Calu3 (cell line): ENCODE measurements around the gene C18orf32. TPM values are rescaled to one million over a fixed set of nuclear protein-coding genes. Genes with fewer than 3 reads are reported as not detected.

Experiments used
- BruUV-seq: library from RNA; stranded (reverse); fragments of 400-500 nt; replicated peaks from 2 replicates; lab custom pipeline; 2021; lab: Mats Ljungman, UMichigan
- CTCF ChIA-PET: fragments of 300-600 bp; sonication (Branson Sonifier 250); formaldehyde crosslinking; loops from one replicate; lab custom pipeline; 2022; ENCODE audit warnings: antibody characterized with exemption; lab: Charles Lee
- DNase-seq: peaks from one replicate; pipeline ENCODE4 v3.0.0; 2022
- H3K27ac Mint-ChIP-seq: one replicate; pipeline ENCODE4 v1.8.0; 2022; ENCODE audit warnings: mixed read lengths; ENCODE audit not compliant: unreplicated experiment
- H3K27me3 Mint-ChIP-seq: one replicate; pipeline ENCODE4 v1.8.0; 2022; ENCODE audit warnings: mixed read lengths; ENCODE audit not compliant: unreplicated experiment
- H3K36me3 Mint-ChIP-seq: one replicate; pipeline ENCODE4 v1.8.0; 2022; ENCODE audit warnings: mild to moderate bottlenecking, moderate library complexity, mixed read lengths; ENCODE audit not compliant: insufficient read depth, unreplicated experiment
- H3K4me1 Mint-ChIP-seq: one replicate; pipeline ENCODE4 v1.8.0; 2022; ENCODE audit warnings: mild to moderate bottlenecking, low read depth, mixed read lengths; ENCODE audit not compliant: unreplicated experiment
- H3K4me3 Mint-ChIP-seq: one replicate; pipeline ENCODE4 v1.8.0; 2022; ENCODE audit warnings: mild to moderate bottlenecking, low read depth, moderate library complexity, mixed read lengths; ENCODE audit not compliant: unreplicated experiment
- H3K9me3 Mint-ChIP-seq: one replicate; pipeline ENCODE4 v1.8.0; 2022; ENCODE audit warnings: low read depth, mixed read lengths; ENCODE audit not compliant: unreplicated experiment
- intact Hi-C: fragments of 100-400 bp; cut with micrococcal nuclease; formaldehyde crosslinking; loops from one replicate; pipeline ENCODE4 v1.10.0; 2022; ENCODE audit not compliant: unreplicated experiment
- total RNA-seq: library from RNA; stranded (reverse); gene quantifications from 2 replicates; pipeline ENCODE4 v1.2.3, GENCODE V29; 2022
- TF ChIP-seq, protein P1 (sequence below): fragments of 200-600 bp; IDR thresholded peaks from one replicate; pipeline ENCODE4 v1.8.0; 2022; ENCODE audit warnings: antibody characterized with exemption; ENCODE audit not compliant: unreplicated experiment

The C18orf32 gene
- total RNA-seq, 1 experiment from 2014 or later: 57.8 TPM

DNA sequence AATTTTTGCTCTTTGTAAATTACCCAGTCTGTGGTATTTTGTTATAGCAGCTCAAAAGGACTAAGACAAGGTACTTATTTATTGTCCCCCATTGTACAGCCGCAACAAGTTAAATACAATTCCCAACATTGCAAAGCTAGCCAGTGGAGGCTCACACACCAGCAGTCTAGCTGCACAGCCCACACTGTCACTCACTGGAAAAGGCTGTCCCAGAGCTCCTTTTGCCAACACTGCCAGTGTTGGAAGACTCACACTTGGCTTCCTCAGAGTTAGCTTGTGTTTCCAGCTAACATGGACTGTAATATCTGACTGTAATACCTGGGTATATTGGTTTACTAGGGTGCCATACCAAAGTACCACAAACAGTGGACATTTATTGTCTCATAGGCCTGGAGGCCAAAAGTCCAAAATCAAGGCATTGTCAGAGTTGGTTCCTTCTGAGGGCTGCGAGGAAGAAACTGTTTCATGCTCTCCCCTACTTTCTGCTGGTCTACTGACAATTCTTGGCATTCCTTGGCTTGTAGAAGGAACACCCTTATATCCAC lies 19.9 kb downstream of the C18orf32 start:
- CTCF ChIA-PET: no interaction called here
- no peak overlapping the region for H3K27ac Mint-ChIP-seq

DNA sequence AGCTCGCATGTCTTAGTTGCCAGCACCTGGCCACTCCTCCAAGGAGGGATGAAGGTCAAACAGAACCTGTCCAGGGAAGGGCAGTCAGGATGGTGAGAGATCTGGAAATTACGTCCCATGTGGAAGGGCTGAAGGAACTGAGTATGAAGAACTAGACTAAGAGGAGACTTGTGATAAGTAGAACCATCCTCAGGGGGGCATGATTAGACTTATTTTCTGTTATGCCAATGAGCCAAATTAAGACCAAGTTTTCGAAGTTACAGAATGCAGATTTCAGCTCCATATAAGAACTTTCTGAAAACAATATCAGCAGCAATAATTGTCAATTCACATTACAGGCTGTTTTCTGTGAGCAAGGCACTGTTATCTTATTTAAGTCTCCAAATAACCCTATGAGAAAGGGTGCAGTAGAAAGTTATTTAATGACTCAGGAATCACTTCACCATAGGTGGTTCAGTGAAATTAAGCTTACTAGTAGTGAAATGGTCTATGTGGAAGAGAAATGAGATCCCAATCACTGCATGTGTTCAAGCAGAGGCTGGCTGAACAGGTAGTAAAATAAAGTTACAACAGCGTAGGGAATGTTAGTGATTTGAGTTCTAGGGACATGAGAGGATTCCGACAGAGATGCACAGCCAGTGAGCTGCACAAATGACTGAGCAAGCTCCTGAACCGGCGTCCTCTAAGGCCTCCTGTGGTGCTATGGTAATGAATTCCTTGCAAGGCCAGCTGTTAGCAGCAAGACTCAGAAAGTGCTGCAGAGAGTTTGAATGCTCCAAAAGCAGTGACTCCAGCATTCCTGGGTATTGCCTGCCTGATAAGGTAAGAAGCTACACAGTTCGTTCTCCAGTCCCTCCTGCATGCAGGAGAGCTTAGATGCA lies 22.1 kb downstream of the C18orf32 start:
- no peak overlapping the region for H3K27ac Mint-ChIP-seq
- H3K27me3 Mint-ChIP-seq: no peaks in the 10 kb centered on the region
- H3K4me1 Mint-ChIP-seq: peaks cover 9% of the 10 kb centered on the region
- TF ChIP-seq, protein P1, sequence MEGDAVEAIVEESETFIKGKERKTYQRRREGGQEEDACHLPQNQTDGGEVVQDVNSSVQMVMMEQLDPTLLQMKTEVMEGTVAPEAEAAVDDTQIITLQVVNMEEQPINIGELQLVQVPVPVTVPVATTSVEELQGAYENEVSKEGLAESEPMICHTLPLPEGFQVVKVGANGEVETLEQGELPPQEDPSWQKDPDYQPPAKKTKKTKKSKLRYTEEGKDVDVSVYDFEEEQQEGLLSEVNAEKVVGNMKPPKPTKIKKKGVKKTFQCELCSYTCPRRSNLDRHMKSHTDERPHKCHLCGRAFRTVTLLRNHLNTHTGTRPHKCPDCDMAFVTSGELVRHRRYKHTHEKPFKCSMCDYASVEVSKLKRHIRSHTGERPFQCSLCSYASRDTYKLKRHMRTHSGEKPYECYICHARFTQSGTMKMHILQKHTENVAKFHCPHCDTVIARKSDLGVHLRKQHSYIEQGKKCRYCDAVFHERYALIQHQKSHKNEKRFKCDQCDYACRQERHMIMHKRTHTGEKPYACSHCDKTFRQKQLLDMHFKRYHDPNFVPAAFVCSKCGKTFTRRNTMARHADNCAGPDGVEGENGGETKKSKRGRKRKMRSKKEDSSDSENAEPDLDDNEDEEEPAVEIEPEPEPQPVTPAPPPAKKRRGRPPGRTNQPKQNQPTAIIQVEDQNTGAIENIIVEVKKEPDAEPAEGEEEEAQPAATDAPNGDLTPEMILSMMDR: no peak
- H3K36me3 Mint-ChIP-seq: peaks cover 11% of the 10 kb centered on the region
- H3K4me3 Mint-ChIP-seq: no peak overlapping the region
- no peaks in the 10 kb centered on the region for H3K9me3 Mint-ChIP-seq
- no TSS peak for BruUV-seq
- DNase-seq: no peak
- intact Hi-C loops: no loop called here
- CTCF ChIA-PET: interaction anchor here (1.6 kb wide), 1 partner anchor 394 kb away, joined by 5 read pairs; no protein-coding TSS in a partner anchor

More for the DNA sequence above, 19.9 kb downstream of the C18orf32 start:
- H3K36me3 Mint-ChIP-seq: no peaks in the 10 kb centered on the region
- no peaks in the 10 kb centered on the region for H3K9me3 Mint-ChIP-seq
- no peak overlapping the region for H3K4me3 Mint-ChIP-seq
- no TSS peak for BruUV-seq
- intact Hi-C loops: no loop called here
- H3K27me3 Mint-ChIP-seq: no peaks in the 10 kb centered on the region
- TF ChIP-seq, protein P1: no peak
- no peaks in the 10 kb centered on the region for H3K4me1 Mint-ChIP-seq
- DNase-seq: no peak

DNA sequence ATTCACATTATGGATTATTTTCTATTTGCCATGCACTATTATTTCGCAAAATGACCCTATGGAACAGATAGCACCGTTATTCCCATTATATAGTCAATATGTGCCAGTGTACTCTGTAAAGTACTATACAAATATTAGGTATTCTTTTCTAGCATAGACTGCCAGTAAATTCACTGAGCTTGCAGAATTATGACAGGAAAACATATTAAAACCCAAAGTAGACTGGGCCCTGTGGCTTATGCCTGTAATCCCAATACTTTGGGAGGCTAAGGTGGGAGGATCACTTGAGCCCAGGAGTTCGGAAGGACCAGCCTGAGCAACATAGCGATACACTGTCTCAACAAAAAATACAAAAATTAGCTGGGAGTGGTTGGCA lies 25.4 kb downstream of the C18orf32 start:
- no peak for DNase-seq
- no peaks in the 10 kb centered on the region for H3K27me3 Mint-ChIP-seq
- intact Hi-C loops: no loop called here
- peaks cover 20% of the 10 kb centered on the region for H3K4me1 Mint-ChIP-seq
- CTCF ChIA-PET: interaction anchor here (1.2 kb wide), 1 partner anchor 10 kb away, joined by 3 read pairs; no protein-coding TSS in a partner anchor
- no peak overlapping the region for H3K27ac Mint-ChIP-seq
- TF ChIP-seq, protein P1: no peak
- H3K36me3 Mint-ChIP-seq: peaks cover 15% of the 10 kb centered on the region
- no peaks in the 10 kb centered on the region for H3K9me3 Mint-ChIP-seq
- peak overlapping the region; percentile 64 for H3K4me3 Mint-ChIP-seq
- no TSS peak for BruUV-seq

DNA sequence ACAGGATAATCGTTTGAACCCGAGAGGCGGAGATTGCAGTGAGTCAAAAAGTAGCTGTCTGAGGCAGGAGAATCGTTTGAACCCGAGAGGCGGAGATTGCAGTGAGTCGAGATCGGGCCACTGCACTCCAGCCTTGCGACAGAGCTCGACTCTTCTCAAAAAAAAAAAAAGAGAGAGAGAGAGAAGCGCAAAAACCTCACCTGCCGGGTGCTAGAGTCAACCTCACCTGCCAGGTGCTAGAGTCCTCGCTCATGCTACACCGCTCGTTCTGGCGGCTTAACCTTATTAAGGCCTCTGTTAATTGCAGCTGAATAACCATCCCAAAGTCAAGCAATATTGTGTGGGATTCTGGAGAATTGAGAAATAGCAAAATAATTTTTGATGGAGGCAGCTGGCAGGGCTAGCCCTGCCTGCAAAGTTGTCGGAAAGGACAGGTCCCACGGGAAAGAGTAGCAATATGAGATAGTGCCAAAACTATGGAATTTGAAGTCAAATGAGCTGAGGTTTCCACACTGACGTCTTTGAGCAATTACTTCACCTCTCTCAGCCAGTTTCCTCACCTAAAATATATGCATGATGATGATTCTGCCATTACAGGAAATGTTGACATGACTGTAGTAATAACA lies 25.9 kb downstream of the C18orf32 start:
- intact Hi-C loops: no loop called here
- Mint-ChIP-seq H3K27ac (peak overlapping the region; percentile 87), H3K4me3 (peak overlapping the region; percentile 64), H3K9me3 (no peaks in the 10 kb centered on the region), H3K36me3 (peaks cover 15% of the 10 kb centered on the region), H3K4me1 (peaks cover 20% of the 10 kb centered on the region), H3K27me3 (no peaks in the 10 kb centered on the region)
- TF ChIP-seq, protein P1: no peak
- BruUV-seq: TSS peak; percentile 100
- CTCF ChIA-PET: interaction anchor here (0.7 to 1.2 kb wide), 3 partner anchors 11 to 284 kb away, joined by 3 read pairs; no protein-coding TSS in a partner anchor
- DNase-seq: no peak
